VCaP (cell line): Measurements from ENCODE around the gene NEK2.
"Not testable (repeated sequence)": the region's sequence is repeated elsewhere in the genome, so short reads cannot be mapped to it uniquely, and the experiment has no call there.

Experiments used
- H3K27ac ChIP-seq: fragments of 450-650 bp; 2 replicates; pipeline ENCODE4 v1.5.1; 2017
- CTCF ChIP-seq: fragments of 450-650 bp; conservative IDR thresholded peaks from 2 replicates; pipeline ENCODE4 v1.5.1; 2017; ENCODE audit warnings: mild to moderate bottlenecking, moderate library complexity

NEK2 gene

GRCh38 chr1:211630236-211631081 lies 45.0 kb downstream of the NEK2 start:
- no peak for TF ChIP-seq CTCF
- H3K27ac ChIP-seq: peak overlapping the region; percentile 82; the same call in 1 of the 2 replicates

- TF ChIP-seq CTCF: no peak
- H3K27ac ChIP-seq: no peak overlapping the region
These were observed 47.0 kb downstream of the NEK2 start for GRCh38 chr1:211628417-211628816.

- no peak overlapping the region for H3K27ac ChIP-seq
These were observed 48.2 kb downstream of the NEK2 start for GRCh38 chr1:211627259-211627658.

GRCh38 chr1:211625866-211626265 lies 49.6 kb downstream of the NEK2 start:
- H3K27ac ChIP-seq: not testable (repeated sequence)

More at GRCh38 chr1:211627259-211627658, 48.2 kb downstream of the NEK2 start:
- no peak for TF ChIP-seq CTCF

- no peak overlapping the region for H3K27ac ChIP-seq
- TF ChIP-seq CTCF: 0 out of 2 replicates have a peak, but pooled peaks have one; percentile 23
These were observed 50.4 kb downstream of the NEK2 start for GRCh38 chr1:211625040-211625439.

GRCh38 chr1:211623515-211623914 lies 51.9 kb downstream of the NEK2 start:
- TF ChIP-seq CTCF: no peak
- peak overlapping the region; percentile 58 for H3K27ac ChIP-seq

- no peak for TF ChIP-seq CTCF
- no peak overlapping the region for H3K27ac ChIP-seq
These were observed 53.8 kb downstream of the NEK2 start for GRCh38 chr1:211621447-211622198.
